ENCODE results near the gene SULT4A1.

Gene SULT4A1

DNA sequence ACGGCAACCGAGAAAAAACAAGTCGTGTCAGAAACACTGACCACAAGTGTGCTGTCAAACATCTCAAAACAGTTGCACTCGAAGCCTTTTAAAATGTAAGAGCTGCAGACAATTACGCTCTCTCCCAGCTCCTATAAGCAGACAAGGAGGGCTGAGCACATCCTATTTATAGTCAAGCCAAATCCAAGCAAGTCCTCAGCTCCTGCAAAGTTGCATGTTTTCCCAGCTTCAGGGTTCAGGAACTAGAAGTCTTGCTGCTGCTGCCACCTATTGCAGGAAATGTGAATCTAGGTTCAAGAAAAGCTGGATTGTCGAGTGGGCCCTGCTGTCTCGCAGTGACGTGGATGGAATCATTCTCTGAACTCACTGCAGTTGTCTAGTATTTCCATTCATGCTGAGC is 65.7 kb downstream of the SULT4A1 start:
- no peak for DNase-seq

GRCh38 chr22:43795320-43795719 is 67.0 kb downstream of the SULT4A1 start:
- no peak for DNase-seq

DNA sequence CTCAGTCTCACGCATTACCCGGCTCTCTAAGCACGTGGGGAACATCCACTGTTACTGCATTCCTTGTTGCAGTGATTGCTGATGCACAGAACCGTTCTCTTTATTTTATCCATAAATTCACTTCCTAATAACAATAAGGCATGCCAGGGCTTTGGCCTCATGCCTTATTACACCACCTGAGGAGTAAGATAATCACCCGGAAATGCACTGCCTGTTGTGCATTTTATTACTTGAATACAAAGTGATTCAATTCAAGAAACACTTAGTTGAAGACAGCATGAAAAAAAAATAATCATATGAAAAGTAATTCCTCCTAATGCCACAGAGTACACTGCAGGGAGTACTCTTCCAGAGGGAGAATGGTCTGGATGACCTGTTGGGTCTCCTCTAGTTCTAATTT is 69.4 kb downstream of the SULT4A1 start:
- DNase-seq = no peak

DNA sequence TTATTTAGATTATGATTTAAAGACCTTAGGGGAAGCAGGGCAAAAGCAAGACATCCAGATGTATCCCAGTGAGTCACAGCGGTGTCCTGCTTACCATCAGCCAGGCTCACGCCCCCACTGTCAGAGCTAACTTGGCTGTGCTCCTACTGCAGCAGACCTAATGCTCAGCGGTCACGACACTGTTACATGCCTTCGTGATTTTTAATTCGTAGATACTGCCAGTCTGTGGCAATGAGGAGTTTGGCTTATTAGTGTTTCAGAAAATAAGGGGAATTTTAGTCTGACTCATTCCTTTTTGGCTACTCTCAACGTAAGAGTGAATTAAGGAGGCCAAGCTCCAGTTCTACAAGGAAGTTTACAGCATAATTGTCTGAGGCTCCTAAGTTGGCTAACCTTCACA is 72.9 kb downstream of the SULT4A1 start:
- DNase-seq = no peak

GRCh38 chr22:43783777-43784176 is 78.5 kb downstream of the SULT4A1 start:
- no peak for DNase-seq

DNA sequence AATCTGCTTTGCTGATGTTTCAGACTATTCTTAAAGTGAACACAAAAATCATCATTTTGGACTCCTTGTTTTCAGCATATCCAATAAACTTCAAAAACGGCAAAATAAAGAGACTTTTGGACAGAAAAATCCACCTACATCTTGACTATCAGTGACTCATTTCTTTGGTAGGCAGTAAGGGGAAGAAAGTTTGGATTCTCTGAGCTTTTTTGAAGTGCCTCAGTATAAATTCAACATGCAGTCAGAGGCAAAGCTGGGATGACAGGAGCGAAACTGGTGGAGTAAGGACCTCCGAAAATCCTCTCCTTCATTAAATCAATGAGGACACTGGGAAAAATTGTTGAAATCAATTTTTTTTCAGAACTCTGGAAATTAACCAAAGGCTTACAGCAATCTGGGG is 79.9 kb downstream of the SULT4A1 start:
- DNase-seq = no peak

DNA sequence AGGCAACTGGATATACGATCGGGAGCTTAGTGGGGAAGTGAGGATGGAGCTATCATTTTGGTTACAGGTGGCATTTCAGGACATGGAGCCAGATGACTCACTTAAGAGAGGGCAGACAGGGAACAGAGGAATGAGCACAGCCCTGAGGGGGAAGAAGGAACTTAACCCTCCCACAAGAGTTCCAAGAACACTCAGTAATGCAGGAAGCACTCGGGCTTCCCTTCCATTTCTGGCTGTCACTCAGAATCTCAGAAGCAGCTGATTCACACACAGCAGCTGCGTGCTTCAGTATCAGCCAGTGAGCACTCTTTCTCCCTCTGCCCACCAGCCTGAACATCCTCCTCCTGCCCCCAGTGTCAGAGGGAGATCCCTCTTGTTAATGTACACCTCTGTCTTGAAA is 85.0 kb downstream of the SULT4A1 start:
- DNase-seq = no peak

DNA sequence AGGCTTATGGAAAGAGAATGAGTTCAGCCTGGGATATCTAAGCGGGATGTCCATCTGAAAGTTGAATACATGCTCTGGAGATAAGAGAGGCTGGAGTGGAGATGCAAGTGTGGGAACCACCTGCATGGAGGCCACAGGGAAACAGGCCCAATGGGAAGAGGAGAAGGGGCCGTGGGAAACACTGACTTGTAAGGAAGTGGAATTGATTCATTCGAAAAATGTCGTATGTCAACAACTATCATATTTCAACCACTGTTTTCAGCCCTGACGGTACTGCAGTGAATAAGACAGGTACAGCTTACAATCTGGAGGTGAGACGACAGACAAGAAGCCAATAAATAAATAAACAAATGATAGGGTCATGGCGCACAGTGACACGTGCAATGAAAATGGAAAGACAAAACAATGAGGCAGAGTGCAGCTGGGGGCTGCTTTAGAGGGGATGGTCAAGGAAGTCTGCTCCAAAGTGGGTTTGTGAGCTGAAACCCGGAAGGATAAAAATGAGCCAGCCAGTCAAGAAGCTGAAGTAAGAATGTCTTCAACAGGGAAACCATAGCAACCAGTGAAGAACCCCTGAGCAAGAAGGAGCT is 86.1 kb downstream of the SULT4A1 start:
- DNase-seq = no peak
